Brain microvascular endothelial cell (primary cell): ENCODE measurements around the gene ADAMTS12.
A peak's percentile ranks its signal among the peaks of the same experiment; 100 is the strongest.

ENCODE experiments used
- DNase-seq: peaks from one replicate; pipeline ENCODE4 v3.0.0-alpha.2; 2020
- H3K27ac ChIP-seq: fragments of 250-450 bp; sonication (Bioruptor Pico); 2 replicates; pipeline ENCODE4 v1.5.1; 2020; ENCODE audit warnings: mild to moderate bottlenecking, moderate library complexity
- H3K27me3 ChIP-seq: fragments of 250-450 bp; sonication (Bioruptor Pico); replicated peaks from 2 replicates; pipeline ENCODE4 v1.5.1; 2020; ENCODE audit warnings: mild to moderate bottlenecking
- H3K36me3 ChIP-seq: fragments of 250-450 bp; sonication (Bioruptor Pico); replicated peaks from 2 replicates; pipeline ENCODE4 v1.5.1; 2020; ENCODE audit warnings: mild to moderate bottlenecking
- H3K4me3 ChIP-seq: 2 replicates; pipeline ENCODE4 v1.5.1; 2011; ENCODE audit warnings: low read depth, mild to moderate bottlenecking, control low read depth, low read length, moderate library complexity
- CTCF ChIP-seq: IDR thresholded peaks from 2 replicates; pipeline ENCODE4 v1.5.1; 2011; ENCODE audit warnings: low read depth, mild to moderate bottlenecking, moderate library complexity, low read length, control low read depth, inconsistent platforms; ENCODE audit errors: missing control alignments
- in situ Hi-C: cut with HindIII; loops from 2 replicates; pipeline ENCODE4 v1.10.0; 2017; ENCODE audit warnings: low sequenced_read_pairs, low pct_ligation_motif_present

ADAMTS12 gene

DNA sequence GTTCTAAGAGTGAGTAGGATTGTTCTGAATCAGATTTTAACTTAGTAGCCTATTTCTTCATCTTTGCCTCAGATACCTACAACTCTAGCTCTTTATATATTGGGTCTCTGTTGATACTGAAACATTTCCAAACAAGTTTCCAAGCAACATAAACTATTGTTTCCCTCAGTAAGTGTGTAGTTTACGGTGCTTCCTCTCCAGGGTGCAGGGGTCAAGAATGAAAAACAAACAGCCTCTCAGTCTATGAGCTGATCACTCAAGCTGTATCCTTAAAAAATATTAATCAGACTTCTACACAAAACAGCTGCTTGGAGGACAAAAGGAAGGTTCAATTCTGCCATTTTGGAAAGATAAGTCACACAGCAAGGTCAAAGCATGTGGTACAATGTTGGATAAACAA lies 75.0 kb downstream of the ADAMTS12 start:
- DNase-seq = no peak
- Histone ChIP-seq H3K36me3 (peaks cover 15% of the 10 kb centered on the region), H3K27ac (peak overlapping the region; percentile 76), H3K4me3 (no peak overlapping the region), H3K27me3 (no peaks in the 10 kb centered on the region)
- in situ Hi-C loops = no loop called here
- no peak for TF ChIP-seq CTCF

- DNase-seq = no peak
- TF ChIP-seq CTCF = no peak
- H3K36me3 ChIP-seq = peaks cover 21% of the 10 kb centered on the region
- no peak overlapping the region for H3K27ac ChIP-seq
- no peak overlapping the region for H3K4me3 ChIP-seq
- in situ Hi-C loops = no loop called here
- H3K27me3 ChIP-seq = no peaks in the 10 kb centered on the region
These were observed 79.0 kb downstream of the ADAMTS12 start for GRCh38 chr5:33812746-33813145.

DNA sequence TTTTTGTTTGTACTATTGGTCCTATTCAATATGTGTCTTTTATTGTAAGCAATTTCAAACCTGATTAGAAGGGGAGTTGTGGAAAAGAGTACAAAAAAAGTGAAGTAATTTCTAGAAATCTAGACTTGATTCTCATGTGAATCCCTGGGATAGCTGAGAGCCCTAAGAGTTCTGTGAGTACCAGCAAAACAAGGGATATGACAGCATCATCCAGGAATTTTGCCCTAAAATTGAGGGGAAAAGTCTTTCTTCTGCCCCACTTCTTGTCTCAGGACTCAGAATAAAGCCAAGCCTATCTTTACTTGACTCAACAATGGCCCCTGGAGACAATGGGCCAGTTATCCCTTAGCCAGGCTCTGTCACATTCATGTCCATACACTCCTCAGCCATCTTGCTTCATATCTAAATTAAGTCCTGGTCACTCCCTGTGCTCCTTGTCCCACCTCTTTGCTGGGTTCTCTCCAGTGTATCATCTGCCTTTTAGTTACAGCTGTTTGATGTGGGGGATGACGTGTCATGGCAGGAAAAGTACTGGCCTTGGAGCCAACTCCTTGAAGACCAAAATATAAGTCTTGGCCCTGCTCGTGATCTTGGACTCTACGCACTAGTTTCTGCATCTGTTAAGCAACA lies 81.2 kb downstream of the ADAMTS12 start:
- no peak for DNase-seq
- H3K27me3 ChIP-seq = no peaks in the 10 kb centered on the region
- peak overlapping the region; percentile 81 for H3K27ac ChIP-seq
- in situ Hi-C loops = no loop called here
- TF ChIP-seq CTCF = no peak
- no peak overlapping the region for H3K4me3 ChIP-seq
- peaks cover 17% of the 10 kb centered on the region for H3K36me3 ChIP-seq

- in situ Hi-C loops = no loop called here
- Histone ChIP-seq H3K27me3 (no peaks in the 10 kb centered on the region), H3K36me3 (peaks cover 16% of the 10 kb centered on the region), H3K27ac (peak overlapping the region; percentile 81), H3K4me3 (no peak overlapping the region)
- DNase-seq = no peak
- TF ChIP-seq CTCF = no peak
These were observed 81.9 kb downstream of the ADAMTS12 start for GRCh38 chr5:33809936-33810335.

DNA sequence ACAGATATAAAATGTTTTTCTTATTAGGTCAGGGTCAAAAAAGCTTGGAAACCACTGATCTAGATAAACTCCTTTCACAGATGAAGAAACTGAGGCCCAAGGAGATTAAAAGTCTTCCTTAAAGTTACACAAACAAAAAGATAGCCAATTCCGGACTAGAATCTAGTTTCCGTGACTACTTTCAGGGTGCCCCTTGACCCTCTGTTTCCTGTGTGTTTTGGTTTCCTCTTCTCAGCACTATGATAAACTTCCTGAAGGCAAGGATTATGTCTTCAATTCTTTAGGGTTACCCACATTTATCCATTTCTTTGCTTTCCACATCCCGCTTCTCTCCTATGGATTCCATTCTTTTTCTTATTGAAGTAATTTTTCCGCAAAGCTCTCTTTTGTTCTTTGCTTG lies 83.1 kb downstream of the ADAMTS12 start:
- no peak overlapping the region for H3K4me3 ChIP-seq
- H3K27me3 ChIP-seq = no peaks in the 10 kb centered on the region
- peaks cover 13% of the 10 kb centered on the region for H3K36me3 ChIP-seq
- peak overlapping the region; percentile 81 for H3K27ac ChIP-seq
- in situ Hi-C loops = no loop called here
- DNase-seq = no peak
- TF ChIP-seq CTCF = no peak

DNA sequence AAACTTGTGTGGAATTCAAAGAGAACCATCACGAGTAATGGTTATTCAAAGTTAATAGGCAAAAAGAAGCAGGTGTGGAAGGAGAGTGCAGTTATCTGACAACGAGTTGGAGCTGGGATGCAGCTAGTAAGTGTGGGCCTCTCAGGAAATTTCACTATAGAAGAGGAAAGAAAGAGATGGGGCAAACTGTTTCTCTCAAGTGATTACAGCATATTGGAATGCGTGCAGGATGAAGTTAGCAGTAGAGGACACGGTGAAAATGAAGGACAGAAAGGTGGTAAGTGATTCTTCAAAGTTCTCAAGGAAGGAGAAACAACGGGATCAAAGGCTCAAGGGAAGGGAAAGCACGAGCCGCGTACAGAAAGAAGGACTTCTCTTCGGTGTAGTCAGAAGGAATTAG lies 84.0 kb downstream of the ADAMTS12 start:
- H3K4me3 ChIP-seq = no peak overlapping the region
- TF ChIP-seq CTCF = no peak
- H3K27me3 ChIP-seq = no peaks in the 10 kb centered on the region
- peak overlapping the region; percentile 81 for H3K27ac ChIP-seq
- H3K36me3 ChIP-seq = peaks cover 13% of the 10 kb centered on the region
- DNase-seq = no peak
- in situ Hi-C loops = no loop called here
